Fibroblast of the aortic adventitia (primary cell): Measurements from ENCODE around the gene SMO. TPM values are rescaled to one million over a fixed set of nuclear protein-coding genes. Genes with fewer than 3 reads are reported as not detected.

Experiments
- DNase-seq: peaks from one replicate; pipeline ENCODE4 v3.0.0-alpha.2; 2010; ENCODE audit warnings: low read depth
- H3K4me3 ChIP-seq: 2 replicates; pipeline ENCODE4 v1.5.1; 2011; ENCODE audit warnings: low read depth, mild to moderate bottlenecking, control low read depth, low read length, moderate library complexity
- CTCF ChIP-seq: IDR thresholded peaks from 2 replicates; pipeline ENCODE4 v1.5.1; 2011; ENCODE audit warnings: mild to moderate bottlenecking, low read length, control low read depth, inconsistent platforms; ENCODE audit not compliant: insufficient read depth
- total RNA-seq: library from RNA; depleted of rRNA; stranded (reverse); fragments of >200 nt; gene quantifications from 2 replicates; pipeline ENCODE4 v1.2.3, GENCODE V29; 2012; ENCODE audit warnings: low replicate concordance

SMO gene
- total RNA-seq, 1 donor = 4.2 TPM

GRCh38 chr7:129227646-129228578, 39.5 kb downstream of the SMO start:
- no peak for DNase-seq
- no peak overlapping the region for H3K4me3 ChIP-seq
- no peak for TF ChIP-seq CTCF

- H3K4me3 ChIP-seq = no peak overlapping the region
- TF ChIP-seq CTCF = no peak
- no peak for DNase-seq
Observed at GRCh38 chr7:129228633-129229032, 40.2 kb downstream of the SMO start.

- no peak overlapping the region for H3K4me3 ChIP-seq
- no peak for DNase-seq
- TF ChIP-seq CTCF = no peak
Observed at GRCh38 chr7:129231666-129232065, 43.2 kb downstream of the SMO start.

- H3K4me3 ChIP-seq = no peak overlapping the region
- TF ChIP-seq CTCF = no peak
- DNase-seq = no peak
Observed at GRCh38 chr7:129238546-129238945, 50.1 kb downstream of the SMO start.

- H3K4me3 ChIP-seq = no peak overlapping the region
- no peak for TF ChIP-seq CTCF
- no peak for DNase-seq
Observed at GRCh38 chr7:129240119-129240820, 51.8 kb downstream of the SMO start.

- no peak overlapping the region for H3K4me3 ChIP-seq
- TF ChIP-seq CTCF = no peak
- DNase-seq = no peak
Observed at GRCh38 chr7:129244220-129244619, 55.8 kb downstream of the SMO start.
